ENCODE results near the gene MPP7.
A peak's percentile ranks its signal among the peaks of the same experiment; 100 is the strongest.
"Not testable (repeated sequence)": the region's sequence is repeated elsewhere in the genome, so short reads cannot be mapped to it uniquely, and the experiment has no call there.

The MPP7 gene

DNA sequence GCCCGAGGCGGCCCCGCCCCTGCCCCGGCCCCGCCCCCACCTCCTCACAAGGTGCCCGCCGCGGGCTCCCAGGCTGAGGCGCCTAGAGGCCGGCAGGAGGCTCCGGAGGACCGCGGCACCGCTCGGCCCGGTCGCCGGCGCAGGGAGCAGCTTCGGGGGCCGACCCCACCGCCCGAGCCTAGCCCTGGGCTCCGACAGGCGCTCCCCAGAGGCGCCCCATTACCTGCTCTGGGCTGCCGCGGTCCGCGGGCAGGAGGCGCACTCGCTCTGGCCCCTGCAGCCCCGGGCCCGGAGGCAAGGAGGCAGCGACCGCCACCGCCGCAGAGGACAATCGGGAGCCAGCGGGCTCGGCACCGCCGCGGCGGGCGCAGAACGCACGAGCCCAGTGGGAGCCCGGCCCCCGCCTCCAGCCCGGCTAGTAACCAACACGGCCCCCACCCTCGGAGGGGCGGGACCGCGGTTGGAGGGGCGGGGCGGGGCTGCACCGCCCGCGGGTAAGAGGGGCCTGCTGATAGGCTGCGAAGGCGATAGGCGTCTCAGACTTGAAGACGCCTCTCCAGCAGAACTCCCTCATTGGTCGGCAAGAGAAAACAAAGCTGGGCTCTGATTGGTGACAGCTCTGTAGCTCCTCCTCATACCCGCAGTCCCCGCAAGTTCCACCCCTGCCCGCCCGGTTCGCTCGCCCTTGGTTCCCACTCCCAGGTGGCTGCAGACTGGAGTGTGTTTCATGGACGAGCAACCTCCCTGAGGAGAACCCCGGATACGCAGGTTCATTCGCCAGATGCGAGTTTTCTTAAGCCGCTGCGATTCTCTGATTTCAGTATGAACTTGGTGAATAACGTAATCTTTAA, at the start of gene MPP7:
MPP7 (minus strand) TSS at position 427 of the 851 bp plus-strand sequence. CDS start 64,460 bp downstream, outside the sequence.
- peak; percentile 96 for DNase-seq (ENCODE audit: low spot score)

DNA sequence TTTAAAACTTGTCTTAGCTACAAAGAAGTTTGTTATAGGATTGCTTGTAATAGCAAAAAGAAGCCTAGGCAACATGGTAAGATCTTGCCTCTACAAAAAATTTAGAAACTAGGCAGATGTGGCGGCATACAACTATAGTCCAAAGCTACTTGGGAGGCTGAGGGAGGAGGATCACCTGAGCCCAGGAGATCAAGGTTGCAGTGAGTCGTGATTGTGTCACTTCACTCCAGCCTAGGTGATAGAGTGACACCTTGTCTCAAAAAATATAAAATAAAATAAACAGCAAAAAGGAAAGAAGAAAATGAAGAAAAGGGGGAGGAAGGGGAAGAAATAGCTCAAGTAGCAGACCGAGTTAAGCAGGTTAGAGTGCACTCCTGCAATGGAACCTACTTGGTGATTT, 47.0 kb upstream of the MPP7 start:
- DNase-seq (ENCODE audit: low spot score): no peak

DNA sequence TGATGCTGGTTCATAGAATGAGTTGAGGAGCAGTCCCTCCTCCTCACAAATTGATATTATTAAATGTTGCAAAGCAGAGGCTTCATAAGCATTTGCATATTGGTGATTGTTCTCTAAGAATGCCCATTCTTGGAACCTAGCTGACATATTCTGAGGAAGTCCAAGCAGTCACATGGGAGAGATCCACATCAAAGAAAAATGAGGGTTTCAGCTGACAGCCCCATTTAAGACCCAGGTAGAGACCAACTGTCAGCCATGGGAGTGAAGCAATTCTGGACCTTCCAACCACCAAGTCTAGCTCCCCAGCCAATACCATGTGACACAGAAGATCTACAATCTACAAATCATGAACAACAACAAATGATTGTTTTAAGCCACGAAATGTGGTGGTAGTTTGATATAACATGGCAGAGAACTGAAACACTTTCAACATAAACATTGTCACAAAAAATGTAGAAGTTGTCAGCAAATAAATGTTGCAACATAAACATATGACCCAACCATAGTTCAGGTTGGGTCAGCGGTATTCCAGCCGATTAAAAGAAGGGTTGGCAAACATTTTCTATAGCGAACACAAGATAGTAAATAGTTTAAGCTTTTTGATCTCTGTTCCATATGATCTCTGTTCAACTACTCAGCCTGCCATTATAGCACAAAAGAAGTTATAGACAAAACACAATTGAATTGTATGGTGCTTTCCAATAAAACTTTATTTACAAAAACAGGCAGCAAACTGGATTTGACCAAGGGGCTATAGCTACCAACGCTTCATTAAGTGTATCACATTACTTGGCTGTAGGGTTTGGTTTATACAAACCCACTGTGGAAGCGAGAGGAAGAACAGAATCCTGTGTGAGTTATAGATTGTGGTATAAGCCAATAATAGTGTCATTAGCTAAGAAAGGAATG, 41.4 kb upstream of the MPP7 start:
- no peak for DNase-seq (ENCODE audit: low spot score)

DNA sequence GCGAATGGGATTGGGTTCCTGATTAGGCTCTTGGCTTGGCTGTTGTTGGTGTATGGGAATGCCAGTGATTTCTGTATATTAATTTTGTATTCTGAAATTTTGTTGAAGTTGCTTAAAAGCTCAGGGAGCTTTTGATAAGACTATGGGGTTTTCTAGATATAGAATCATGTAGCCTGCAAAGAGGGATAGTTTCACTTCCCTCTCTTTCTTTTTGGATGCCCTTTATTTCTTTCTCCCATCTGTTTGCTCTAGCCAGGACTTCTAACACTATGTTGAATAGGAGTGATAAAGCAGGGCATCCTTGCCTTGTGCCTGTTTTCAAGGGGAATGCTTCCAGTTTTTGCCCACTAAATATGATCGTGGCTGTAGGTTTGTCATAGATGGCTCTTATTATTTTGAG, 40.4 kb upstream of the MPP7 start:
- no peak for DNase-seq (ENCODE audit: low spot score)

DNA sequence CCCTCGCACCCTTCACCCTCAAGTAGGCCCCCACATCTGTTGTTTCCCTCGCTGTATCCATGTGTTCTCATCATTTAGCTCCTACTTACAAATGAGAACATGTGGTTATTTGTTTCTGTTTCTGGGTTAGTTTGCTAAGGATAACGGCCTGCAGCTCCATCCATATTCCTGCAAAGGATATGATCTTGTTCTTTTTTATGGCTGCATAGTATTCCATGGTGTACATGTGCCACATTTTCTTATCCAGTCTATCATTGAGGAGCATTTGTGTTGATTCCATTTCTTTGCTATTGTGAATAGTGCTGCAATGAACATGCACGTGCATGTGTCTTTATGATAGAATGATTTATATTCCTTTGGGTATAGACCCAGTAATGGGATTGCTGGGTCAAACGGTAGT, 38.8 kb upstream of the MPP7 start:
- DNase-seq (ENCODE audit: low spot score): not testable (repeated sequence)

DNA sequence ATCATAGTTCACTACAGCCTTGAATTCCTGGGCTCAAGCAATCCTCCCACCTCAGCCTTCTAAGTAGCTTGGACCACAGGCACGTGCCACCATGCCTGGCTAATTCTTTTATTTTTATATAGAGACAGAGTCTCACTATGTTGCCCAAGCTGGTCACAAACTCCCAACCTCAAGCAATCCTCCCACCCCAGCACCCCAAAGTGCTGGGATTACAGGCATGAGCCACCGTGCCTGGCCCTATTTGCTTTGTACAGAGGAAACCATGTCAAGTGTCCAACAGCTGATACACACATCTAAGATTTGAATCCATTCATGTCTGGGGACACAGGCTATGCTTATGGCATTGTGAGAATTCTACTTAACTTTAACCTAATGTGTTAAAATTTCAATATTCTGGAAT, 29.9 kb upstream of the MPP7 start:
- peak; percentile 15 for DNase-seq (ENCODE audit: low spot score)

DNA sequence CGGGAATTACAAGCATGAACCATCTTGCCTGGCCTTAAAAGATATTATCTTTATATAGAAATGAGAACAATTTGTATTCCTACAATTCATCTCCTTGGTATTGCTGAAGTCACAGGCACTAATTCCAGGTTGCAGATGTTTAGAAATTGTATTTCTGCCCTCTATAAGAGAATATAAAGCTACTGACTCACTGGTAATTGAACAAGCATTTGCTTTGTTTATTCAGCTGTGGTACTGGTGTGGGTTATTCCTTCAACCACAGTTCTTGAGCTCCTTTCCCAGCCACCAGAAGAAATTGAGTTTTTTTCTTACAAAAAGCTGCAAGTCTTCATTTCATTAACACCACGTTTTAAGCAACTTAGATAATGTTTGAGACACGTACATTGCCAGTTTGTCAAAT, 29.0 kb upstream of the MPP7 start:
- DNase-seq (ENCODE audit: low spot score): peak; percentile 52

DNA sequence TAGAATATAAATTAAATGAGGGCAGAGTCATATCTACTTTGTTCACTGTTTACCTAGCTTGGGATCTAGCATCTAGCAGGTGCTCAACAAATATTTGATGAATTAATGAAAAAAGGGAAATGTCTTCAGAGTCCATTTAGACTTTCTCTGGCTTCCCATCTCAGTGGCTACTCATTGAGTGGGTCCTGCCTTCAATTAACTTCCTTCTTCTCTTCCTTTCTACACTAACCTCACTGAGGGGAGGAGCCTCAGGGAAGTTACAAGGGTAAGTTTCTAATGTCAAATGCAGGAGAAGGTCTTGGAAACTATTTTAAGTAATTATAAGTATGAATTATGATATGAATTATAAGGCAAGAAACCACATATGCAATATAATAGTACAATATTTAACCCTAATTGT, 28.2 kb upstream of the MPP7 start:
- peak; percentile 13 for DNase-seq (ENCODE audit: low spot score)

DNA sequence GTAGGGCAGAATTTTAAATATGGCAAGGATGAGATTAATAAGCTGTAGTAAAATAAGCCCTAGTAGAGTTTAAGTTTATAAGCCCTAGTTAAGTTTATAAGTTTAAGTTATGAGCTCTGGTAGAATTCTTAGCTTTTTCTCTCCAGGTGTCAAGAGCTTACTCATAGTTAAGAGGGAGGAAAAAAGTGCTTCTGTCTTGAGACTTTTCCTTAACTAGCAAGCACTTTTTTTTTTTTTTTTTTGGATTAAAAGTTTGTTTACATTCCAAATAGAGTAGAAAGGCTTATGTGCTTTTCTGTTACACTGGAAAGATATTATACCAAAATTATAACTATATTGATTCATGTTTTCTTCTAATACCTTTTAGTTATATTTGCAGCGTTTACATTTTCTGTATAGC, 25.5 kb upstream of the MPP7 start:
- no peak for DNase-seq (ENCODE audit: low spot score)

DNA sequence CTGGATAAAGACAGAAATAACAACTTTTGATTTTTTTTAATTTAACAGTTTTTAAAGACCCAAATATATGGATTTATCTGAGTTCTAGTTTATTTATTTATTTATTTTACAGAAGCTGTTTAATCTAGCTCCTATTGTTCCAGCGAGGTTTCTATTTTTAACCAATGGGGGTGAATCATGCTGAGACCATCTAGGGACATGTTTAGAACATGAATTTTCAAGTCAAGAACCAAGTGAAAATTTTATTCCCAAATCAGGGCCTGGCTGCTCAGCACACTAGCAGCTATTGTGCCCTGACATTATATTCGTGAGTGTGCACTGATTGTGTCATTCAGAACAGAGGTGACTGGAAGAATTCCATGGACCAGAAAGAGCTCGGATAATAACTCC, 24.6 kb upstream of the MPP7 start:
- DNase-seq (ENCODE audit: low spot score): no peak

DNA sequence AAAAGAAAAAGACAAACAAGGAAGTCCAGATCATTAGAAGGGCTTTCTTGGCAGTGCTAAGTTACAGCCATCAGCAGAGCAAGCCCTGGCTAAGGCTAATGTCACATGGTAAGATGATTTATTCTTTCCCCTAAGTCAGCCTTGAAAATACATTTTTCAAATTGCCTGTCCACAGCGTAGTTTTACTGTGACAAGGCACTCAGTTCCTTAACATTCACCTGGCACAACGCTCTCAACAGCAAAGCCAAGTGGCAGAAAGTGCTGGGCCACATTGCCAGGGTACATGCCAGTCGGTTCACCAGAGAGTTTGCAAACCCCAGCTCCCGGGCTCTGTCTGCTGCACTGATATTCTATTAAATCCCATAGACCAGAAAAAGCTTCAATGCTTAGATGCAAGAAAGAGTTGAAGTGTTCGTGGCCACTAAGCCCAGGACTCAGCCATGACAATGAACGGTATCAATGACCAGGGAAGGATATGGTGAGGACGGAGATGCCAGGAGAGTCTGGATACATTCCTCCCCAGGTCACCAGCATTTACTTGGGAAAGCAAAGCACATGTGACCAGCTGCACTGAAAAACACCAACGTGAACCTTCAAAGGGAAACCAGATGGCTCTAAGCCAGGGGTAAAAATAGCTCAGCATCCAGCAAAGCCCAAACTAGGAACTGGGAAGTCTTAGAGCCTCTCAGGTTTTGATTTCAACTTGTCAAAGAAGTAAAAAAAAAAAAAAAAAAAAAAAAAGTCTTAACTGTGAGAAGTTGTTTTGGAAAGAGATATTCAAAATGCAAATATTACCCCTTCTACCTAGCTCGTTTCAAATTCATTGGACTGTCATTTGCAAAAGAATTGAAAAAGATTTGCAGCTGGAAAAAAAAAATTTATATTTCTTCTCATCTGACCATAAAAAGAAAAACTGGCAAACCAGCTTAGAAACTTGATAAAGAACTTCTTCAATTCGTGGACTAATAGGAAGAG, 23.9 kb upstream of the MPP7 start:
- DNase-seq (ENCODE audit: low spot score): no peak

DNA sequence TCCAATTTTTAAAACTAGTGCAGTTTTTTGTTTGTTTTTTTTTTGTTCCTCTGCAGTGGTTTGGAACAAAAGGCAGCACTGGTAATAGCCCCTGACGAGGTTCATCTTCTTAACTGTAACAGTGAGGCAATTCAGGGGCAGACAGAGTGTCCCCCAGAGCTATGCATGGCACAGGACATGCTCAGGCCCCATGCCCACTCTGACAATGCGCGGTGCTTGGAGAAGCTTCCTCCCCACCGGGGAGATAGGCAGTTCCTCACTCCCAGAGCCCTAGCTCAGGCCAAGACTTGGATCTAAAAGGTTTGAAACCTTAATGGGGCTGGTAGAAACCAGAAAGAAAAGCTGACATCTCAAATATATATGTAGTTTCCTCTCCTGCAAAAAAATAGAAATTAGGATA, 17.9 kb upstream of the MPP7 start:
- DNase-seq (ENCODE audit: low spot score): no peak

DNA sequence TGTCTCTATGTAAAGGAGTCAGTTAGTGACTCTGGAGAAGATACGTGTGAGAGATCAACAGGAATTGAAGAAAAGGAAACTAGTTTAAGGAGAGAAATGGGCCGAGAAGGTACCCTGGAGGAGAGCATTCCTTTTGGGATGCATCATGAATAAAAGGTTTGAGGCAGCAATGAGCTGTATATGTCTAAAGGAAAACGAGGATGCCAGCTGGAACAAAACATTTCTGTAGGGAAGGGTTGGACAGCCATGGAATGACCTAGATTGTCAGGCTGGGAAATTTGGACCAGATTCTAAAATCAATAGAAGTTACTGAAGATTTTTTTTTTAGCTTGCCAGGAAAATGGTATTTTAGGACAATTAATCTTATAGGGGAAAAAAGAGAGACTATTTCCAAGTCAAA, 17.2 kb upstream of the MPP7 start:
- DNase-seq (ENCODE audit: low spot score): no peak

DNA sequence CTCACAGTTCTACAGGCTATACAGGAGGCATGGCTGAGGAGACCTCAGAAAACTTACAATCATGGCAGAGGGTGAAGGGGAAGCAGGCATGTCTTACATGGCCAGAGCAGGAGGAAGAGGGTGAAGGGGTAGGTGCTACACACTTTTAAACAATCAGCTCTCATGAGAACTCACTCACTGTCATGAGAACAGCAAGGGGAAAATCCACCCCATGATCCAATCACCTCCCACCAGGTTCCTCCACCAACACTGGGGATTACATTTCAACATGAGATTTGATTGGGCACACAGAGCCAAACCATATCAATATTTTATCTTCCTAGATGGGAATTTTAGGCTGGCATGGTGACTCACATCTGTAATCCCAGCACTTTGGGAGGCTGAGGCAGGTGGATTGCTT, 16.2 kb upstream of the MPP7 start:
- not testable (repeated sequence) for DNase-seq (ENCODE audit: low spot score)

DNA sequence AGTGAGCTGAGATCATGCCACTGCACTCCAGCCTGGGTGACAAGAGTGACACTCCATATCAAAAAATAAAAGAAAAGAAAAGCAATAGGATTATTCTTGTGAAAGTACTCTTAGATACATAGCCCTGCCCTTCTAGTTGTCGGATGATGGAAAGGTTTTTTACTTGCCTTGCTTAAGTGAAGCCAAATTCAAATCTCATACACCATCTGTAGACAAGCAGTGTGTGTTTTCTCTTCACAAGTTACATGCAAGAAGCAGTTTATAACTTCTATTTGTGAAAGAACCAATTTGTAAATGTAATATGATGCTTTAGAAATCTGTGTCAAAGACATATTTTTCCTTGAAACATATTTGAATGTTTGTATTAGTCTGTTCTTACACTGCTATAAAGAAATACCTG, 15.8 kb upstream of the MPP7 start:
- DNase-seq (ENCODE audit: low spot score): no peak

DNA sequence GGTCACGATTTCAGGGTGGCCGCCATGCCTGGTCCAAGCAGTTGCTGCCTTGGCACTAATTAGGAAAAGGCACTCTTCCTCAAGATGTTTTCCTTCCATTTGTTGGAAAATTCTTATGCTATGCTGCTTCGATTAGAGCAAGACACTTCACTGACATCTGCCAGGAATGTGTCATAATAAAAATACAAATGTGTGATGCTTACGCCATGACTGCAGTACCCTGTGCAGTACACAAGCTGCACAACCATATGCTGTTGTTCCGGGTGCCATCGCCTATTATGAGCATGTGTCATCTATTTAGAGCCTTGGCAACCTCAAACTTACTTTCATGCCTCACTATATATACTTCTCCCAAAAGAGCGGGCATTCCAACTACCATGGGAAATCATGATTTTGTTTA, 14.9 kb upstream of the MPP7 start:
- DNase-seq (ENCODE audit: low spot score): no peak

DNA sequence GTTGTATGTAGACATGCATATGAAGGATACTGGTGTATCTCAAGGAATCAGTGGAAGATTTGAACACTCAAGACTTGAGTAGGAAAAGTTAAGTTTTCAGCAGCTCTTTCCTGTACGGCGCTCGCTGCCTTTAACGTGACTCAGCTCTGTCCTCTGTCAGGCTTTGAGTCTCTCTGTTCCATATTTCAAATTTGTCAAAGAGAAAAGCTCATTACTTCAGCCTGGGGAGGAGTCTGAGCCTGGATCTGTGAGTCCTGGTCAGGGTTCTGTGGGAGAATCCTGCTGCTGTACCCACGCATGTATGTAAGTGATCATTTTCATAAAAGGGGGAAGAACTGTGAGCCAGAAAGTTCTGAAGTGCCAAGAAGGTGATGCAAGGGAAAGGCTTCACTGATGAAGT, 13.8 kb upstream of the MPP7 start:
- DNase-seq (ENCODE audit: low spot score): no peak

DNA sequence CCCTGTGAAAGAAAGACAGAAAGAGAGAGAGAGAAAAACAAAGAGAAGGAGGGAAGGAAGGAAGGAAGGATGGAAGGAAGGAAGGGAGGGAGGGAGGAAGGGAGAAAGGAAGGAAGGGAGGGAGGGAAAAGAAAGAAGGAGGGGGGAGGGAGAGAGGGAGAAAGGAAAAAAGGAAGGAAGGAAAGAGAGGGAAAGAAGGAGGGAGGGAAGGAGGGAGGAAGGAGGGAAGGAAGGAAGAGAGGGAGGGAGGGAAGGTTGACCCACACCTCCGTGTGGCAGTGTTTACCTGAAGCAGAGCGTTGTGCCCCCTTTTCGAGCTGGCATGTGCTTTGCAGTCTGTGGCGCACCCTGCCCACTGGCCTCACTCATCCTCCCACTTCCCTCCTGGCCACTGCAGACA, 12.3 kb upstream of the MPP7 start:
- no peak for DNase-seq (ENCODE audit: low spot score)

DNA sequence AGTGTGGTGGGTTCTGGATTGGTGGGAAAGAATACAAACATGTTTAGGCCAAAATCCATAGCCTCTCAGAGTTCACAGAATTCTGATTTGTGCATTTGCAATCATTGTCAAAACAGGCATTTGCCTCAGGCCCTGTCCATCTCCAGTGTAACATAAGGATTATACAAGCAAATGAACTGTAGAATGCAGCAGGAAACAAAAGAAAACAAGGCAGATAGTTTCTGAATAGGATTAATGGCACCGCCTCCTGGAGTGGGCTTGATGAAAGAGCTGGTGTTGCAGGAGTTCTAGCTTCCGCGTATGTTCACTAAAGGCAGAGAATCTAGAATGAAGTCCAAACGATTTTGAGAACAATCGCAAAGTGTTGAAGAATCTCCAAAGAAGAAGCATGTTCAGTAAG, 11.3 kb upstream of the MPP7 start:
- DNase-seq (ENCODE audit: low spot score): no peak

DNA sequence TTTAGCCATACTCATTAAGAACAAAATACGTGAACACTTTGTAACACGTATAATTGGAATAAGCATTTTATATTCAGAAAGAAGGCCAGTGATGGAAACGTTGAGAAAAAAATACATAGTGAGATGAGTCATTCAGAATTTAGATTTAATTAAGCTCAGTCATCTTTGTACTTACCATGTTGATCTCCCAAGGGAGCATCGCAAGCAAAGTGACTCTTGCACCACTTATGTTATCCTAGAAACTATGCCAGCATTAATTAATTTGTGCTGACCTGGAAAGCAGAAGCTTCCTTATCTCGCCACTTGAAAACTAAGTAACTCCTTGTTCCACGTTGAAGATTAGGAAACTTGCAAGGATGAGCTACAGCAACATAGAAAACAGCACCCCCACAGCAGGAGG, 9.7 kb upstream of the MPP7 start:
- DNase-seq (ENCODE audit: low spot score): no peak

DNA sequence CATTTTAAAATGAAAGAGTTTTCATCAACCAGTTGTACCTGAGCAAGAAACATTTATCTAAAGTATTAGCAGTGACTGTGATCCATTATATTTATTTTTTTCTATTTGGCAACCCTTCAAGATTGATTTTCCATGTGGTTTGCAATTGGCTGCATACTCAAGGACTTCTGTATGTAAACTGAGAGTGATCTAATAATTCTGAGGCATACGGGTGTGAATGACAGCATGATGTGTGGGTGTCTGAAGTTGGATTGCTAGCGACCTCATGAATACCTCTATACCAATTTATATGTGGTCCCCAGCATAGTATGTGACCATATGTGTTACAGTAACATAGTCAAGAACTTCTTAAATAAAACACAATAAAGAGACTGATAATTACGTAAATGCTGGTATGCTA, 8.2 kb upstream of the MPP7 start:
- no peak for DNase-seq (ENCODE audit: low spot score)

DNA sequence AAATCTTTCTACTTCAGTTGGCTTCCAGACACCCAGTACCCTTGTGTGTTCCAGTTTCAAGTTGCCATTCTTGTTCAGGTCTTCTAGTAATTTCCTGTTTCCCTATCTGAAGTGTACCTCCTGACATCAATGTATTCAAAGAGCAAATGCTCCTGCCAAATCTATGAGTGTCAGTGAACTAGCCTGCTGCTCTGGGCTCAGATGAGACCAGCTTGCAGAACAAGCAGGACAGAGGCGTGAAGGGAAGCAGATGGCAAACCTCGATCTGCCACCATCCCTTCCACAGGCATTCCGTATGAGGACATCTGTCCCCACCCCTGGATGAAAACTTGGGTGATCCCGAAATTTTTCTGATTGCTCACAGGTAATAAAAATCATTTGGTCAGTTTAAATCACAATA, 4.4 kb upstream of the MPP7 start:
- DNase-seq (ENCODE audit: low spot score): no peak
